GM12878 (cell line): ENCODE measurements around the gene SCYL3. TPM values are rescaled to one million over a fixed set of nuclear protein-coding genes. Genes with fewer than 3 reads are reported as not detected.

ENCODE experiments used
- BCL11A ChIP-seq: IDR thresholded peaks from 2 replicates; pipeline ENCODE4 v1.6.1; 2011; ENCODE audit warnings: low read depth, low read length
- BHLHE40 ChIP-seq, 2 experiments: fragments of 450-650 bp in 1 of 2; IDR thresholded peaks; 2 replicates each; pipeline ENCODE4 v1.6.1; 2011 to 2017; ENCODE audit warnings: low read depth in 2 of 2, borderline replicate concordance in 1 of 2, improper control_type of control experiment in 1 of 2, low read length in 1 of 2, mild to moderate bottlenecking in 1 of 2
- CHD4 ChIP-seq: fragments of 200-600 bp; sonication (generic); IDR thresholded peaks from 2 replicates; pipeline ENCODE4 v1.6.1; 2016; ENCODE audit warnings: mild to moderate bottlenecking
- E2F8 ChIP-seq: fragments of 450-650 bp; IDR thresholded peaks from 2 replicates; pipeline ENCODE4 v1.6.1; 2018; ENCODE audit warnings: mild to moderate bottlenecking, low read depth, moderate library complexity; ENCODE audit not compliant: partially characterized antibody
- HDAC2 ChIP-seq: fragments of 200-600 bp; sonication (generic); IDR thresholded peaks from 2 replicates; pipeline ENCODE4 v1.6.1; 2017
- NFIC ChIP-seq: IDR thresholded peaks from 2 replicates; pipeline ENCODE4 v1.6.1; 2012; ENCODE audit warnings: low read depth, mild to moderate bottlenecking, inconsistent platforms, low read length, moderate library complexity
- NR2C2 ChIP-seq: IDR thresholded peaks from 2 replicates; pipeline ENCODE4 v1.6.1; 2011; ENCODE audit warnings: borderline replicate concordance, low read depth; ENCODE audit not compliant: control insufficient read depth, insufficient read length
- RBBP5 ChIP-seq: fragments of 200-600 bp; sonication (generic); conservative IDR thresholded peaks from 2 replicates; pipeline ENCODE4 v1.6.1; 2016
- RCOR1 ChIP-seq: conservative IDR thresholded peaks from 2 replicates; pipeline ENCODE4 v1.6.1; 2012; ENCODE audit warnings: low read depth, low read length, improper control_type of control experiment
- TARDBP ChIP-seq: IDR thresholded peaks from 2 replicates; pipeline ENCODE4 v1.6.1; 2016; ENCODE audit warnings: borderline replicate concordance
- ZBTB40 ChIP-seq: fragments of 450-650 bp; IDR thresholded peaks from 2 replicates; pipeline ENCODE4 v1.6.1; 2016; ENCODE audit warnings: mild to moderate bottlenecking, moderate library complexity, borderline replicate concordance
- polyA plus RNA-seq, 11 experiments: library from polyadenylated mRNA; depleted of rRNA in 4 of 11; unstranded in 6 of 11; stranded (reverse) in 5 of 11; fragments of >200 nt; fragmentation: Nextera tagmentation in 4 of 11; fragmentation: Illumina TruSeq in 1 of 11; extraction: Ambion mirVana in 4 of 11; extraction: Trizol in 1 of 11; gene quantifications; 1 replicate in 1 of 11; 2 replicates in 10 of 11; pipeline versions ENCODE4 v1.2.1 to v1.2.3, GENCODE V29; 2011 to 2016; ENCODE audit warnings: inconsistent platforms in 2 of 11, missing spikeins in 2 of 11, low read depth in 1 of 11
- total RNA-seq, 4 experiments: library from RNA; depleted of rRNA in 3 of 4; stranded (reverse); fragments of >200 nt in 3 of 4; fragmentation: Illumina TruSeq in 1 of 4; extraction: Trizol in 1 of 4; gene quantifications; 2 replicates each; pipeline versions ENCODE4 v1.2.1 to v1.2.3, GENCODE V29; 2013 to 2021

Gene SCYL3
- total and polyA plus RNA-seq, 10 of the 15 experiments (the other 5 are each of a cell fraction or from before 2014, with no cell fraction given): 4.3 to 14.3 (median 10.3) TPM

GRCh38 chr1:169829671-169830070, 64.0 kb downstream of the SCYL3 start (continued):
- TF ChIP-seq ZBTB40 (no peak), RCOR1 (no peak), NFIC (no peak), HDAC2 (no peak), RBBP5 (no peak), BCL11A (no peak), CHD4 (no peak), NR2C2 (no peak), TARDBP (no peak), E2F8 (no peak), BHLHE40 (IDR thresholded peaks at IDR 0.05; ENCODE audit: borderline replicate concordance in 1 of 2, low read depth in 2 of 2, low read length in 1 of 2) (no peak)
